SK-N-SH treated with all-trans-retinoic acid at 6 μM for 48 hours (cell line): ENCODE results near the gene GRM7.

Experiments used
- ARNTL ChIP-seq: fragments of 450-650 bp; formaldehyde crosslinking; IDR thresholded peaks from 2 replicates; pipeline ENCODE4 v1.5.0; 2020; ENCODE audit warnings: low read depth, mild to moderate bottlenecking, moderate library complexity, borderline replicate concordance
- BACH2 ChIP-seq: fragments of 250-450 bp; sonication (Bioruptor Pico); IDR thresholded peaks from 2 replicates; pipeline ENCODE4 v1.9.0; 2021; ENCODE audit warnings: mild to moderate bottlenecking, borderline replicate concordance
- CREB5 ChIP-seq: fragments of 250-450 bp; sonication (Bioruptor Pico); IDR thresholded peaks from 2 replicates; pipeline ENCODE4 v1.5.1; 2020; ENCODE audit warnings: low read depth, mild to moderate bottlenecking, moderate library complexity
- ISL1 ChIP-seq: fragments of 250-450 bp; sonication (Bioruptor Pico); IDR thresholded peaks from 2 replicates; pipeline ENCODE4 v2.1.2; 2022; ENCODE audit warnings: mild to moderate bottlenecking, moderate library complexity
- OSR1 ChIP-seq: fragments of 250-450 bp; sonication (Bioruptor Pico); IDR thresholded peaks from 2 replicates; pipeline ENCODE4 v1.8.0; 2022; ENCODE audit warnings: moderate library complexity, mild to moderate bottlenecking, inconsistent platforms
- PATZ1 ChIP-seq: fragments of 250-450 bp; sonication (Bioruptor Pico); IDR thresholded peaks from 2 replicates; pipeline ENCODE4 v1.8.0; 2020; ENCODE audit warnings: mild to moderate bottlenecking, moderate library complexity, borderline replicate concordance
- POU6F1 ChIP-seq: fragments of 250-450 bp; sonication (Bioruptor Pico); IDR thresholded peaks from 2 replicates; pipeline ENCODE4 v1.8.0; 2021; ENCODE audit warnings: low read depth, mild to moderate bottlenecking, moderate library complexity, borderline replicate concordance
- RARB ChIP-seq: fragments of 250-450 bp; sonication (Bioruptor Pico); IDR thresholded peaks from 2 replicates; pipeline ENCODE4 v1.8.0; 2021; ENCODE audit warnings: mild to moderate bottlenecking, moderate library complexity
- SNAI2 ChIP-seq: fragments of 250-450 bp; sonication (Bioruptor Pico); IDR thresholded peaks from 2 replicates; pipeline ENCODE4 v1.5.0; 2020; ENCODE audit warnings: mild to moderate bottlenecking, moderate library complexity
- TOX ChIP-seq: fragments of 250-450 bp; sonication (Bioruptor Pico); IDR thresholded peaks from 2 replicates; pipeline ENCODE4 v1.8.0; 2021; ENCODE audit warnings: mild to moderate bottlenecking, moderate library complexity, borderline replicate concordance
- ZFP3 ChIP-seq: fragments of 250-450 bp; sonication (Bioruptor Pico); IDR thresholded peaks from 2 replicates; pipeline ENCODE4 v1.5.0; 2020; ENCODE audit warnings: mild to moderate bottlenecking, moderate library complexity
- ZFP30 ChIP-seq: fragments of 450-650 bp; formaldehyde crosslinking; IDR thresholded peaks from 2 replicates; pipeline ENCODE4 v1.5.0; 2022; ENCODE audit warnings: mild to moderate bottlenecking, moderate library complexity
- ZNF70 ChIP-seq: fragments of 450-650 bp; formaldehyde crosslinking; IDR thresholded peaks from 2 replicates; pipeline ENCODE4 v1.5.0; 2020; ENCODE audit warnings: mild to moderate bottlenecking, moderate library complexity

GRCh38 chr3:7764115-7764514, 903.2 kb downstream of the GRM7 start:
- TF ChIP-seq ZFP30 (CRISPR knock-in tag) (no peak), ZFP3 (CRISPR knock-in tag) (no peak), OSR1 (CRISPR knock-in tag) (no peak), BACH2 (no peak), CREB5 (no peak), POU6F1 (CRISPR knock-in tag) (no peak), RARB (no peak), TOX (no peak), PATZ1 (CRISPR knock-in tag) (no peak), ISL1 (CRISPR knock-in tag) (no peak), ZNF70 (CRISPR knock-in tag) (no peak), ARNTL (CRISPR knock-in tag) (no peak), SNAI2 (CRISPR knock-in tag) (no peak)
